ENCODE results near the gene STARD4.
A peak's percentile ranks its signal among the peaks of the same experiment; 100 is the strongest.

STARD4 gene, protein sequence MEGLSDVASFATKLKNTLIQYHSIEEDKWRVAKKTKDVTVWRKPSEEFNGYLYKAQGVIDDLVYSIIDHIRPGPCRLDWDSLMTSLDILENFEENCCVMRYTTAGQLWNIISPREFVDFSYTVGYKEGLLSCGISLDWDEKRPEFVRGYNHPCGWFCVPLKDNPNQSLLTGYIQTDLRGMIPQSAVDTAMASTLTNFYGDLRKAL

DNA sequence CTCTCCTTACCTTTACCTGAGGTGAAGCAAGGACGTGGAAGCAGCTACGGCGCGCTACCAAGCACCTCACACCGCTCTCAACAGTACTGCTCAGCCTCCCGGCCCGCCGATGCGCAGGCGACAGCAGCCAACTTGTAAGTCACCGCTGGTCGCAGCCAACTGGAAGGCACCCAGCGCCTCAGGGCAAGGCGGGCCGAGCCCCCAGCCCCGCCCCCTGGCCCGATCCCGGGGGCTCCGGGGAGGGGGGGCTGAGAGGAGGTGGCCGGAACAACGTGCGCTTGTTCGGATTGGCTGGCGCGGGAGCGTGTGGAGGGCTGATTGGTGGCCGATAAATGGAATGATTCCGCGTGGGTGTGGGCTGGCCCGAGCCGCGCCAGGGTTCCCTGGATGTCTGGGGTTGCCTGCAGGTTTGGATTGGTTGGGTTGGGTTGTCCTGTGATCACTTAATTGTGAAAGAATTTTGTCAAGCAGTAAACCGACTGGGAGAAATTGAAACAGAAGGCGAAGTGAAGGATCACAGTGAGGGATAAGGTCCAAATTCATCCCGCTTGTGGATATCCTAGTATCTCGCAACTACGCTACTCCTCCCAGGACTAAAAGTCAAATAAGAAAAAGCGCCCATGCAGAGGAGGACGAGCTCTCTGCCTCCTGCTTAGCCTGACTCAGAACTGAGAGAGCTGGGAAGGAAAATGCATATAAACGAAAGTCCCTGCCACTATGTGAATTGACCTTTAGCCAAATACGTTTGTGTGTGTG, at the start of gene STARD4:
Gene STARD4 (minus strand): TSS at position 161 of the 756 bp plus-strand sequence. CDS start 5,102 bp downstream, outside the sequence.
- peak; percentile 84 for DNase-seq

DNA sequence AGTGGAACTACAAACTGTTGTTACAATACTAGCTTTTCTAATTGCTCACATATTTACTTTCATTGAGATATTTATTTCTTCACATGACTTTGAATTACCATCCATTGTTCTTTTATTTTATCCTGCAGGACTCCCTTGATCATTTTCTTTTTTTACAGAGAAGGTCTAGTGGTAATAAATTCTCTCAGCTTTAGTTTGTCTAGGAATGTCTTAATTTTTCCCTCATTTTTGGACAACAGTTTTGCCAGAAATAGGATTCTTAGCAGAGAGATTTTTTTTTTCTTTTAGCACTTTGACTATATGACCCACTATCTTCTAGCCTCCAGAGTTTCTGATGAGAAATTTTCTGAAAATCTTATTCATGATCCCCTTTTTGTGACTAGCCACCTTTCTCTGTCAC, 47.3 kb upstream of the STARD4 start:
- DNase-seq: no peak

DNA sequence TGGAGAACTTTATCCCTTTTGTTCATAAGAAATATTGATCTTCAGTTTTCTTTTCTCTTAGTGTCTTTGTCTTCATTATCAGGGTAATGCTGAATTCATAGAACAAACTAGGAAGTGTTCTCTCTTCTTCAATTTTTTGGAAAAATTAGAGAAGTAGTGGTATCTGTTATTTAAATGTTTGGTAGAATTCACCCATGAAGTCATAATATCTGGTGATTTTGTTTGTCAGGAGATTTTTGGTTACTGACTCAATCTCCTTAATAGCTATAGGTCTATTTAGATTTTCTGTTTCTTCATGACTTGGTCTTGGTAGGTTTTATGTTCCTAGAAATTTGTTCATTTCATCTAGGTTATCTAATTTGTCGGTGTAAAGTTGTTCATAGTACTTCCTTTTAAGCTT, 45.4 kb upstream of the STARD4 start:
- no peak for DNase-seq

DNA sequence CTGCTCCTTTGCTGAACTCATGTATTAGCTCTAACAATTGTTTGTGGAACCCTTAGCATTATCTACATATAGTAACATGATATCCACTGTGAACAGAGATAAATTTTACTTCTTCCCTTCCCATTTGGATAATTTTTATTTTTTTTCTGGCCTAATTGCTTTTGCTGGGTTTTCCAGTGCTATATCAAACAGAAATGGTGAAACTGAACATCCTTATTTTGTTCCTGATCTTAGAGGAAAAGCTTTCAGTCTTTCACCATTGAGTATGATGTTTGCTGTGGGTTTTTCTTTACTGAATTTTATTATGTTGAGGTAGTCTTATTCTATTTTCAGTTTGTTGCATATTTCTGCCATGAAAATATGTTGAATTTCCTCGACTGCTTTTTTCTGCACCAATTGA, 44.8 kb upstream of the STARD4 start:
- DNase-seq: no peak

DNA sequence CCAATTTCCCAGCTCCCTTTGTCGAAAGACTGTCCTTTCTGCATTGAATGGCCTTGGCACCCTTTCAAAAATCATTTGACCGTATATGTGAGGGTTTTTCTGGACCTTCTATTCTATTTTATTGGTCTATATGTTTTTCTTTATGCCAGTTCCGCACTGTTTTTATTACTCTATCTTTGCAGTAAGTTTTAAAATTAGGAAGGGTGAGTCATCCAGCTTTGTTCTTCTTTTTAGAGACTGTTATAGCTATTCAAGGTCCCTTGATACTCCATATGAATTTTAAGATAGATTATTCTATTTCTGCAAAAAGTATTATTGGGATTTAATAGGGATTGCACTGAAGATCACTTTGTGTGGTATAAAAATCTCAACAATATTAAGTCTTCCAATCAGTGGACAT, 44.2 kb upstream of the STARD4 start:
- DNase-seq: no peak

DNA sequence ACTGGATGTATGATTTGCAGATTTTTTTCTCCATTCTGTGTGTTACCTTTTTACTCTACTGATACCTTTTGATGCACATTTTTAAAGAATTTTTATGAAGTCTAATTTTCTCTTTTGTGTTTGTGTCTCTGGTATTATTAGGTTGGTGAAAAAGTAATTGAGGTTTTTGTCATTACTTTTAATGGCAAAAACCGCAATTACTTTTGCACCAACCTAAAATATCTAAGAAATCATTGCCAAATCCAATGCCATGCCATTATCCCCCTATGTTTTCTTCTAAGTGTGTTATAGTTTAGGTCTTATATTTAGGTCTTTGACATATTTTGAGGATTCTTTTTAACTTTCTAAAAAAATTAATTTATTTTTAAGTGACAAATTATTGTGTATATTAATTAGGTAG, 43.4 kb upstream of the STARD4 start:
- DNase-seq: no peak

DNA sequence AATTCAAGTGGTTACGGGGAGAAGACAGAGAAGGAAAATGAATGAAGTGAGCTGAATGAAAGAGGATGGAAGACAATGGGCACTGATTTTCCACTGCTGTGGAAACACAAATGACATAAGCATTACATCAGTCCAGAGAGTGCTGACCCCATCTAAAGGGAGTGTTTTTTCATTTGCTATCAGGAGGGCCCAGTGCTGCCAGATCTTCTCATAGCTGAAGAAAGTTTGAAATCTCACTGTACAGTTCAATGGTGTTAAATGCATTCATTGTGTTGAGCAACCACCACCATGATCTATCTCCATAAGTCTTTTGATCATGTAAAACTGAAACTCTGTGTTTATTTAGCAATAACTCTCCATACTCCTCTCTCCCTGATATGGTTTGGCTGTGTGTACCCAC, 41.5 kb upstream of the STARD4 start:
- no peak for DNase-seq

DNA sequence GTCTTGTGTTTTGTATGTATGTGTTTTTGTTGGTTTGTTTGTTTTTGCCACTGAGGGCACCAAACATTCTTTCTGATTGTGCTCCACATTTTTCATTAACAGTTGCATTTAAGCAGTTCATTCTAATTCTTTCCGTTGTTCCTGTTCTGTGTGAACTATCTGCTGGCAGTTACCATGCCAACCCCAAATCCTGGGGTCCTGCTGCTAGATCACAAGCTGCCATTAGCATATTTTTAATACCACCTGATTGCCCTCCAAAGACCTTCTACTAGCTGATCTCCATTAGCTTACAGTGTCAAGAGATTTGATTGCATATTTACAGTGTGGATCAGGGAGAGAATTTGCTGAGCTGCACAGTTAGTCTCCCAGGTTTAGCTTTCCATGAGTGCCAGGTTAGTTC, 40.6 kb upstream of the STARD4 start:
- DNase-seq: no peak

DNA sequence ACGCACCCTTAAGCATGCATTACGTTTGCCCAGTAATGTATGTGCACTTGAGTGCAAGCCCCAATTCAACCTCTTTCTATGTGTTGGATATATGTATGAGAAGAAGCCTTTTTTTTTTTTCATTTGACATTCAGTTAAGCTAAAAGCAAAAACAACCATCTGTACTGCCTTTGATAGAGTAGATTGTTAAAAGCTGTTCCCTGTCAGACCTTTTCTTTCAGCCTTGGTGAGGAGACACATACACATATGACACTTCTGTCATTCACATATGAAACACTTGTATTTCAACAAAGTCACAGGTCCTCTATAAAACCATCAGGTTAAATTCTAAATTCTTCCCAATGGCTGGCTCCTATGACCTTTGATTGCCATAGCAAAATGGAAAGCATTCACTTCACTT, 40.2 kb upstream of the STARD4 start:
- no peak for DNase-seq

DNA sequence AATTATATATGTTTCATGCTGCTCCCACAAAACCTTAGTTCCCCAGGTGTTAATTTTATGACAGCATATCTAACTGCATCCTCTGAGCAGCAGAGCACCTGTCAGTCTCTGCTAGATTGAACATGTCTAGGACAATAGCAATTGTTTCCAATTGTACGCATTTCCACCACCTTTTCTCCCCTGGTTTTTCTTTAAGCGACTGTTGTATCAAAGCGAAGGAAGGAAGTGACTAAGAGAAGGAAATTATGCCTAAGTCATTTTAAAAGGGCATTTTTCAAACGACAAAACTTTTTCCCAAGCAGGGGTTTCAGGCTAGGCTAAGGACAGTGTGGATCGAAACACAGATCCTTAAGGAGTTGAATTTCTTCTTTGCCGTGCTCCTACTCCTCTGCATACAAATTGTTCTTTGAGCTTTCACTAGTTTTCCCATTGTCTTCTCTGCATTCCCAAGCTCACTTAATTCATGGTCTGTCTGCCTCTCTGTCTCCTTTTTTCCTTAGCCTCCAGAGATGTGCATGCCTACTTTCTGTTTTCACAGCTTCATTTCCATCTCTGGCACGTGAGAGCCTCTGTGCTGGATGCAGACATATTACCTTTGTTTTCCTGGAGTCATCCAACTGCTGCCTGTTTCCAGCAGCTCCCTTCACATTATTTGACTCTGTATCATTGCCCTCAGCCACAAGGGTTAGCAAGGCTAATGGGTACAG, 39.4 kb upstream of the STARD4 start:
- no peak for DNase-seq

DNA sequence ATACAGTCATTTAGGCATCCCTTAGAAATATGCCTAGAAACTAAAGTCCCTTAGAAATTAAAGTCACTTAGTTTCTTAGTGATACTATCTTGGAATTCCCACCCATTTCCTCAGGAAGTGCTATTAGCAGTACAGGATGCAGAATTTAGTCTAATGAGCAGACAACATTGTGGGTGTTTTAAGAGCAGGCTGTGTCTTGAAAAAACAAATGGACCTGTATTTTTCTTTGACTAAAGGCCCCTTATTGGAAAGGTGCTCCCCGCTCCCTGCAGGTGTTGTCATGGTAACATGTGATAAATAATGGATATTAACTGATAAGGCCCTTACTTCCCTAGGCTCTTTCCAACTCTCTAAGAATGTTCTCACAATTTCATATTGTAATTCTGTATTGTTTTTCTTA, 38.8 kb upstream of the STARD4 start:
- no peak for DNase-seq

DNA sequence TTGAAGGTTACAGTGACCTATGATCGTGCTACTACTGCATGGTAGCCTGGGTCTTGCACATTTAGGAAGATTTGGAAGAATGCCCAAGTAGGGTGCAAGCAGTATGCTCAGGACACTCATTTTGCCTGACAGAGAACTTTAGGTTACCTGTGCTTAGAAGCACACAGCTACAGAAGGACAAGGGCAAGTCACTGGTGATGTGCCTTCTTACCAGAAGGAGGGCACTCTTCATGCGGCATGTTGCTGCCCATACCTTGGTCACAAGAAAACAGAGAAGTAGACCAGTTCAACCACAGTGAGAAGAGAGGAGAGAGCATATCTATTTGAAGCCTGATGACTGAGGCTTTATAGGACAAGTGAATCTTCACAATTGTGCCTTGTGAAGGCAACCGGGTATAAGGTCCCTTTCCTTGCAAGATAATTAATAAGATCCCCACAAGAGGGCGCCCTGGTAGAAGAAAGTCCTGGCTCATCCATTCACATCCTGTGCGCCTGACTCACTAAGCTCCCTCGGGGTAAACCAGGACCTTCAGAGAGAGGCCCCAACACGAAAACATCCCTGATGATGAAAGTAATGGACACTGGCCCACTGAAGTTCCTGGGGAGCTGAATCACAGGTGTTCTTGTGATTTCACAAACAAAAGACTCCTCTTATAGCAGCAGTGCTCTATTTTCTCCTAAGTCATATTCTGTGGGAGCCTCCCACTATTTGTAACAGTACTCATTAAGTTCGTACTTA, 38.1 kb upstream of the STARD4 start:
- DNase-seq: peak; percentile 71

DNA sequence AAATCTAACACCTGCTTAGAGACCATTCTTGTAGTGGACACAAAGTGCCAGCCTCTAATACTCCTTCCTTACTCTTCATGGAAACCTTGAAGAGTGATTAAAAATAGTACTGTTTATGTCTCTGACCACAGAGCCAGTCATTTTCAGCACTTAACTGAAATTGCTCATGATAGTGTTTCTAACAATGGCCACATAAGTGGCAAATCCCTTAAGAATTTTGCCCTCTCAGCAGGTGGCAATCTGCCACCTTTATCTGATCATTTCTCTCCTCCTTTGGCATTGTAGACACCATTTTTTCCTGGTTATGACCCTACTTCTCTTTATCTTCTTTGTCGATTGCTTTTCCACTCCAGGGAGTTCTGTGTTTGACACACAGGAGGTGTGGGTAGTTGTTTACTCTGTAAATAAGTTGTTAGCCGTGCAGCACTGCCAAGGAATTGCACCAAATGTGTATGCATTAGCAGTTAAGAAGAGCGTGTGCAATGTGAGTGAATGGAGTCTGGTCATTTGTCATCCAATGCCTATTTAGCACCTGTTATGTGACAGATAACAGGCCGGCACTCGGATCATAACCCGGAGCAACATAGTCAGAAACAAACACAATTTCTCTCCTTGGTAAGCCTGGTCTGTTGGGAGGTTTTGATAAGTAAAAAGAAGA, 36.8 kb upstream of the STARD4 start:
- DNase-seq: no peak

DNA sequence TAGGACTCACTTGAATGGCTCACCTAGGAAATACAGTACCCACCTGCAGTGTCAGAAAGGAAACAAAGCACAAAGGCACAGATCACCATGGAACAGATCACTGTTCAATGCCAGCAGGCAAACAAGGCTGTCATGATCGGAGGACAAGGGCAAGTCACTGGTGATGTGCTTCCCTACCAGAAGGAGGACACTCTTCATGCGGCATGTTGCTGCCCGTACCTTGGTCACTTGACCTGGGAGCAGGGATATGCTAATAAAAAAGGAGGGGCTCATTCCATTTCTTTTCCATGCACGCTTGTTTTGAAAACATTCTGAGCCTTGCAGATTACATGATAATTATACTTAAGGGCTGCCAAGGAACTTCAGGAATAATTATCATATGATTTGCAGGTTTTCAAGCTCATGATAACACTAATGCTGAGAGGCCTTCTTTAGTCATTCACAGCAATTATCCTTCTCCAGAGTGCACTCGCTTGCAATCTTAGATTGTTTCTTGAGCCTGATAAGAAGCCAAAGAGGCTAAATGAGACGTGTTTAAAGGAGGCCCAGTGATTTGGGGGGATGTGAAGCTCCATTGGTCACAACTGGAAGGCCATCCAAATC, 36.1 kb upstream of the STARD4 start:
- no peak for DNase-seq

DNA sequence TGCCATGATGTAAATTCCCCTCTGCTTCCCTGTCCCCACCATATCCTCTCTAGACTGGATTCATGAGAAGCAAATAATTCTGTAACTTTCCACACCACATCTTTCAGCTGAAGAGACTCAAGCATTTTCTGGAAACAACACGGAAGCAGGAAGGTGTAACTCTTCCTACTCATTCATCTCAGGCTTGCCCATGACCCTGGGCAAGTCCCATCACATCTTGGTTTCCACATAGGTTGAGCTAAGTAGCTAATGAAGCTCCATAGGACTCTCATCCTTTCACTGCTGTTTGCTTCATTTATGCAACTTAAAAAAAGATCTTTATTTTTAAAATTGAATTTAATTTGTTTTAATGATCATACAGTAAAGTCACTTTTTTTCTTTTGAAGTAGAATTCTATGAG, 32.7 kb upstream of the STARD4 start:
- DNase-seq: no peak

DNA sequence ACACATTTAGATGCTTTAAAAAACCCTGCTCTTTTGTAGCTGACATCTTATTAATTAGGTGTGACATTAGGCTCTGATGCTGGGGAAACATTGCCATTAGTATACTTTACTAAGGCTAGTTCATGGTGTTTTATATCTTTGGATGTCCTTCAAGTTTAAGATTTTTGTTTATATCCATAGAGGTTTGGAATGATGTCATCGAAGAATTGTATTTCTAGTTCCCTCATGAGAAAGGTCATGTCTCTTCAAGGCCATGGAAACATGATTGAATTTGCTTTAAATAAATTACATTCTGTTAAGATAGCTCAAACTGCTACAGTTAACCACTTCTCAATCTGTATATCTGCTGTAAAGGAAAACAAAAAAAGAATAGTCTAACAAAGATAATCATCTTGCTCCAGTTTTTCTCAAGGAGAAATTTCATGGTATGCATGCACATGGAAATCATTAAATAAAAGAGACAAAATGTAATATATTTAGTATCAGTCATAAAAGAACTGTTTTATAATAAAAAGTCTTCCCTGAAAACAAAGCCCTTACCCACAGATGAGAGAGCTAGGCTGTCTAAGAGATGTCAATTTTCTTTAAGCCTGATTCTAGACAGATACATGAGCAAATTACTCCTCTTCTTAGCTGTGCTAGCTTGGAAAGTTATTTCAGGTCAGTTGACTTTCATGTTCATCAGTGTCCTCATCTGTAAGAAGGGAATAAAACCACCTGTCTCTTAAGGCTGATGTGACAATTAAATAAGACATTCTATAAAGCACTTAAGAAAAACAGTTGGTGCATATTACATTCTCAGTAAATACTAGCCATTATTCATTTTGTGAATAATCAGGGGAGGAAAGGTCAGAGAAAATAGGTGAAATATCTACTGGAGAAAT, 25.0 kb upstream of the STARD4 start:
- DNase-seq: no peak

DNA sequence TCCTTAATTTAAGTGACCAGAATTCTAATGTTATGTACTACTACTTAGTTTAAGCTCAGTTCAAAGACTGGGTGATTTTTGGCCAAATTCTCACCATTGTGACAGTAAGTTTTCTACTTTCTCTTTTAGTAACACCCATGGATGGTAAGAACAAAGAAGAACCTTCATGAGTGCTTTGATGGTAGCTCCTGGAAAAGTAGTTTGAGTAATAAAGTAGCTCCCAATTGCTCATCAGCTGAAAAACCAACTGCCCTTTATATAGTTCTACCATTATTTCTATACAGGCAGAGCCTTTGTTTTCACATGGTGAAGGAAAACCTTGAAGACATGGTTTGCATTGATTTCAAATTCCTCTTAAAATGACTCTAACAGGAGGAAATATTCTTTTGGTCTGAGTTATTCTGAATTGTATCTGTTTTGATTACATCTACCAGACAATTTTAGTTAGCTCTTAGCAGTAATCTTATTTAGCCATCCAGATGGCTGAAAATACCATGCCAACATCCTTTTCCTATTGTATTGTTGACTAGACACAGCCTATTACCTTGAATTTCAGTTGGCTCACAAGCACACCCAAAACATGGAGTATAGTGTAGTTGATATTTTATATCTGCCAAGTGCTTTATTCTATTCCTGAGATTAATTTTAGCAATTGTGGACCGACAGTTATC, 23.7 kb upstream of the STARD4 start:
- DNase-seq: no peak

DNA sequence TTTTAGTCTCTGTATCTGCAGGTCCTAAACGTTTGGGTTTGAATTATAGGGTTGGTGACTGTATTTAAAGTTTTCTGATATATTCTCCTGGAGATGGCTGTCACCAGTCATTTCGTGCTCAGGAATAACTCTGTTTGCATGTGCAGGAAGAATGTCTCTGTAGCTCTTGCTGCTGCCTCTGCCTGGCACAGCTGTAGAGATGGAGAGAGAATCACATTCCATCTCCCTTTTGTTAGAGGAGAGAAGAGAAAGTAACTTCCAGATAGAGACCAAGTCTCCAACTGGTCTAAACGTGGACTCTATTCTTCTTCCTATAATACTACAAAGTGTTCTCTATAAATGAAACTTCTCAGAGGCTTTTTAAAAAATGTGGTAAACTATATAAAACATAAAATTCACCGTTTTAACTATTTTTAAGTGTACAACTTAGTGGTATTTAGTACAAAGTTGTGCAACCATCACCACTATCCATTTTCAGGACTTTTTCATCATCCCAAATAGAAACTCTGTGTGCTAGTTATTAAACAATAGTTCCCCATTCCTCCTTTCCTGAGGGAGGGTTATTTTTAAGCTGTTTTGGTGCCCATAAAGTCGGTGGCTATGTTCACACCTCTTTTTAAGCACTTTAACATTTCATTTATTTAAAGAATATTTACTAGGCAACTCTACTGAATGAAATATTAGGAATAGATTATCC, 20.7 kb upstream of the STARD4 start:
- no peak for DNase-seq

DNA sequence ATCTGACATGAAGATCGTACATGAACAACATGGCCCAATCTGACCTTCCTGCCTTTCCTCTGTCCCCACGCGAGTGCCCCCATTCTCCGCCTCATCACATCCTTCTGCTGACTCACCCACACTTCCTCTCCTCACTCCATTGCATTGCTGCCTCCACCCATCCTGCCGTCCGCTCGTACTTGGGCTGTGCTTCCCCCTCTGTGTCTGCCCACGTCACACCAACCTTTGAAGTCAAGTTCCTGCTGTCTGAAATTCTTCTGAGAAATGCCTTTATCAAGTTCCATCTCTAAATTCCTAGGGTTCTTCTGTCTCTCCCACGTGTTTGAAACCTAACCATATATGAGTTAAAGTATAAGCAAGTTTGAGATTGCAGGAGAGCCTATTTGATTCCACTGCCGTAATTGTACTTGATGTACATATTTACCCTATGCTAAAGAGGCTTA, 18.0 kb upstream of the STARD4 start:
- DNase-seq: peak; percentile 69

DNA sequence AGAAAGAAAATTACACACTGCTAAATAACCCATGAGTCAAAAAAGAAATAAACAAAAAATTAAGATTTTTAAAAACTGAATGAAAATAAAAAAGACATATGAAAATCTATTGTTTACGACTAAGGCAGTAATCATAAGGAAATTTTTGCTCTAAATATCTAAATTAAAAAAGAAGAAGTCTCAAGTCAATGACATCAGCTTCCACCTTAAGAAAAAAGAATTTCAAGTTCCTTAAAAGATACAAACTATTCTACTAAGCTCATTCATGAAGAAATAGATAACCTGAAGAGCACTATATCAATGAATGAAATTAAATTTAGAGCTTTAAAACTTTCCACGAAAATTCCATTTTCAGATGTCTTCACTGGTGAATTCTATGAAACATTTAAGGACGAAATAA, 15.7 kb upstream of the STARD4 start:
- DNase-seq: no peak

All from activated T-cell treated with anti-CD3 and anti-CD28 coated beads for 4 hours (primary cell).